Measurements from ENCODE around the gene GNPNAT1.

DNA sequence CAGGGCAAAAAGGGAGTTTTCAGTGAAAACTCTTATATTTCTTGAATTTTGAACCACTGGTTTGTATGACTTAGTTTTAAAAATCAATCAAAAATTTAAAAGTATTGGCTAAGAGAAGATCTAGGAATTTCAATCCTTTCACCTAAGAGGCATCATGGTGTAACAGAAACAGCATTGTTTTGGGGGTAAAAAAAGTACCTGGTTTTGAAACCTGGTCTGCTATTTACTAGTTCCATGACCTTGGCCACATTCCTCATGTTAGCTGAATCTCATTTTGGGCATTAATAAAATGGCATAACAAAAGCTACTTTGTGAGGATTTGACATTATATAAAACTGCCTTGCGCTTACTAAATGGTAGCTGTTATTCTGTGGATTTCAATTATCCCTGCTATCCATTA, 16.7 kb upstream of the GNPNAT1 start:
- TF ChIP-seq, protein P1, sequence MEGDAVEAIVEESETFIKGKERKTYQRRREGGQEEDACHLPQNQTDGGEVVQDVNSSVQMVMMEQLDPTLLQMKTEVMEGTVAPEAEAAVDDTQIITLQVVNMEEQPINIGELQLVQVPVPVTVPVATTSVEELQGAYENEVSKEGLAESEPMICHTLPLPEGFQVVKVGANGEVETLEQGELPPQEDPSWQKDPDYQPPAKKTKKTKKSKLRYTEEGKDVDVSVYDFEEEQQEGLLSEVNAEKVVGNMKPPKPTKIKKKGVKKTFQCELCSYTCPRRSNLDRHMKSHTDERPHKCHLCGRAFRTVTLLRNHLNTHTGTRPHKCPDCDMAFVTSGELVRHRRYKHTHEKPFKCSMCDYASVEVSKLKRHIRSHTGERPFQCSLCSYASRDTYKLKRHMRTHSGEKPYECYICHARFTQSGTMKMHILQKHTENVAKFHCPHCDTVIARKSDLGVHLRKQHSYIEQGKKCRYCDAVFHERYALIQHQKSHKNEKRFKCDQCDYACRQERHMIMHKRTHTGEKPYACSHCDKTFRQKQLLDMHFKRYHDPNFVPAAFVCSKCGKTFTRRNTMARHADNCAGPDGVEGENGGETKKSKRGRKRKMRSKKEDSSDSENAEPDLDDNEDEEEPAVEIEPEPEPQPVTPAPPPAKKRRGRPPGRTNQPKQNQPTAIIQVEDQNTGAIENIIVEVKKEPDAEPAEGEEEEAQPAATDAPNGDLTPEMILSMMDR (IDR thresholded peaks at IDR 0.05): no peak
- TF ChIP-seq POLR2A (IDR thresholded peaks at IDR 0.05): no peak
